Prostate gland (tissue), 2 donors: ENCODE measurements around the gene BCAN.

Source experiments
- CTCF ChIP-seq, 4 experiments: fragments of 200-600 bp in 2 of 4; fragments of 450-650 bp in 2 of 4; sonication (generic) in 2 of 4; IDR thresholded peaks; 1 replicate in 3 of 4; 2 replicates in 1 of 4; pipeline ENCODE4 v1.5.1; 2016 to 2019; ENCODE audit warnings: antibody characterized with exemption in 4 of 4, mild to moderate bottlenecking in 2 of 4, moderate library complexity in 2 of 4
- POLR2A ChIP-seq: fragments of 450-650 bp; IDR thresholded peaks from one replicate; pipeline ENCODE4 v1.6.1; 2016; ENCODE audit warnings: antibody characterized with exemption, mild to moderate bottlenecking
- POLR2AphosphoS5 ChIP-seq: sonication (generic); formaldehyde crosslinking; IDR thresholded peaks from one replicate; pipeline ENCODE4 v1.6.1; 2017; ENCODE audit warnings: antibody characterized with exemption

DNA sequence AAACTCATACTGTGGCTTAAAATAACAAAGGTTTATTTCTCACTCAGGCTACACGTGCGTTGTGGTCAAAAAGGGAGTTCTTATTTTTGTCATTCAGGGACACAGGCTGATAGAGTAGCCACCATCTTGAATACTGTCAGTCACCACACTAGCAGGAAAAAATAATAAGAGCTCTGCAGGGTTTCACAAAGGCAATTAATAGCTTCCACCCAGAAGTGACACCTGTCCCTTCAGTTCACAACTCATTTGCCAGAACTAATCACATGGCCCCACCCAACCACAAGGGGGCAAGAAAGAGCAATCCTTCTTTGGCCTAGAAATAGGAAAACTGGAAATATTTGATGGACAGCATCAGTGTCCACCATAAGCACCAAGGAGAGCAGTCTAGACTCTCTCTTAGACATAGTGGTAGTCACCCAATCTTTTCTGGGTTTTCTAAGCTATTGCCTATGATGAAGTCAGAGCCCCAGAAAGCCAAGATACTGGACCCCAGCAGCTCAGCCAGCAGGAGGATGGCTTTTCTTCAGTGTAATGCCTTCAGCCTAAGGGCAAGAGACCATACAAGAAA, 14.5 kb upstream of the BCAN start:
- TF ChIP-seq CTCF (IDR thresholded peaks at IDR 0.05) (peak; percentile 38 to 60 (median 43)), POLR2A (no peak), POLR2AphosphoS5 (no peak)
